ENCODE measurements around the gene SPATA31D3. TPM values are rescaled to one million over a fixed set of nuclear protein-coding genes. Genes with fewer than 3 reads are reported as not detected.
"Not testable (repeated sequence)": the region's sequence is repeated elsewhere in the genome, so short reads cannot be mapped to it uniquely, and the experiment has no call there.

Gene SPATA31D3
- total RNA-seq, 1 donor from 2014 or later = not detected

DNA sequence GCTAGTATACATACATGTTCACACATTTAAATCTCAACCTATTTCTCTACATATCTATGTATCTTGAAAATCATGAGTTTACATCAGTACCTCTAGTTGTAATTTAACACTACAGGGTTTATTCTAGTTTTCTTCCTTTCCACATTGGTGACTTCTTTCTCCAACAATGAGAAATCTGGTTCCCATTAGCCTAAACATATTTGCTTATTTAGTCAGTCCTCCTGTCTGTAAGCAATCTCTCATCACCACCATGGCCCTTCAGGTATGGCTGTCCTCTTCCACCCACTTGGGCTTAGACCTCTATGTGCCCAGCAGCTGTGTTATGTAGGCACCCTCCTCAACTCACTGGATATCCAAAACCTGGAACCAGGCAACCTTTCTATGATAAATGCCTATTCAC is 37.3 kb downstream of the SPATA31D3 start:
- Mint-ChIP-seq H3K27me3 (ENCODE audit: unreplicated experiment) (peaks cover 6% of the 10 kb centered on the region), H3K36me3 (ENCODE audit: unreplicated experiment) (no peaks in the 10 kb centered on the region), H3K4me1 (ENCODE audit: unreplicated experiment) (no peaks in the 10 kb centered on the region), H3K4me3 (ENCODE audit: unreplicated experiment) (no peak overlapping the region), H3K9me3 (ENCODE audit: unreplicated experiment) (no peaks in the 10 kb centered on the region), H3K27ac (ENCODE audit: unreplicated experiment) (no peak overlapping the region)
- DNase-seq (ENCODE audit: extremely low spot score, unreplicated experiment) = no peak
- no peak for TF ChIP-seq CTCF (IDR thresholded peaks at IDR 0.05)

GRCh38 chr9:81981883-81982282 is 38.6 kb downstream of the SPATA31D3 start:
- H3K36me3 Mint-ChIP-seq (ENCODE audit: unreplicated experiment) = no peaks in the 10 kb centered on the region
- H3K4me1 Mint-ChIP-seq (ENCODE audit: unreplicated experiment) = no peaks in the 10 kb centered on the region
- H3K4me3 Mint-ChIP-seq (ENCODE audit: unreplicated experiment) = no peak overlapping the region
- H3K27me3 Mint-ChIP-seq (ENCODE audit: unreplicated experiment) = peaks cover 6% of the 10 kb centered on the region
- no peaks in the 10 kb centered on the region for H3K9me3 Mint-ChIP-seq (ENCODE audit: unreplicated experiment)
- no peak for TF ChIP-seq CTCF (IDR thresholded peaks at IDR 0.05)
- no peak for DNase-seq (ENCODE audit: extremely low spot score, unreplicated experiment)
- H3K27ac Mint-ChIP-seq (ENCODE audit: unreplicated experiment) = no peak overlapping the region

GRCh38 chr9:81984928-81985327 is 41.6 kb downstream of the SPATA31D3 start:
- peaks cover 6% of the 10 kb centered on the region for H3K27me3 Mint-ChIP-seq (ENCODE audit: unreplicated experiment)
- no peak for TF ChIP-seq CTCF (IDR thresholded peaks at IDR 0.05)
- no peaks in the 10 kb centered on the region for H3K4me1 Mint-ChIP-seq (ENCODE audit: unreplicated experiment)
- no peak for DNase-seq (ENCODE audit: extremely low spot score, unreplicated experiment)
- H3K27ac Mint-ChIP-seq (ENCODE audit: unreplicated experiment) = no peak overlapping the region
- H3K4me3 Mint-ChIP-seq (ENCODE audit: unreplicated experiment) = no peak overlapping the region
- H3K9me3 Mint-ChIP-seq (ENCODE audit: unreplicated experiment) = no peaks in the 10 kb centered on the region
- H3K36me3 Mint-ChIP-seq (ENCODE audit: unreplicated experiment) = no peaks in the 10 kb centered on the region

DNA sequence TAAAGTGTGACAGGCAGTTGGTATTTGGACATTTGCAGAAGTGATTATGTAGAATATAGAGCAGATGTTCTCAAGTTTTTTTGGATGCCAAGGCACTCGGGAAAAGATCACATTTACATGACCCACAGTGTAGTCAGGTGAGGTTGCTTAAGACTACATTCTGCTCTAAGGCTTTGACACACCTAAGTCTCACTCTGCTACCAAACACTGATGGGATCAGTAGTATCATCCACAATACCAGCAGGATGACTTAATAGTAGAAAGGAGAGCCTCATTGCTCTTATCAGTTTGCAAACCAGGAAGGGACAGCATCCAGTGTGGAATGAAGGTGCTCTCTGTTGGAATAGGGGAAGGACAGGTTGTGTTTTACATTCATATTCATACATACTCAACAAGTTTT is 42.8 kb downstream of the SPATA31D3 start:
- no peak for TF ChIP-seq CTCF (IDR thresholded peaks at IDR 0.05)
- Mint-ChIP-seq H3K4me1 (ENCODE audit: unreplicated experiment) (no peaks in the 10 kb centered on the region), H3K27ac (ENCODE audit: unreplicated experiment) (no peak overlapping the region), H3K27me3 (ENCODE audit: unreplicated experiment) (peaks cover 6% of the 10 kb centered on the region), H3K36me3 (ENCODE audit: unreplicated experiment) (no peaks in the 10 kb centered on the region), H3K9me3 (ENCODE audit: unreplicated experiment) (peaks cover under 1% of the 10 kb centered on the region), H3K4me3 (ENCODE audit: unreplicated experiment) (no peak overlapping the region)
- DNase-seq (ENCODE audit: extremely low spot score, unreplicated experiment) = no peak

DNA sequence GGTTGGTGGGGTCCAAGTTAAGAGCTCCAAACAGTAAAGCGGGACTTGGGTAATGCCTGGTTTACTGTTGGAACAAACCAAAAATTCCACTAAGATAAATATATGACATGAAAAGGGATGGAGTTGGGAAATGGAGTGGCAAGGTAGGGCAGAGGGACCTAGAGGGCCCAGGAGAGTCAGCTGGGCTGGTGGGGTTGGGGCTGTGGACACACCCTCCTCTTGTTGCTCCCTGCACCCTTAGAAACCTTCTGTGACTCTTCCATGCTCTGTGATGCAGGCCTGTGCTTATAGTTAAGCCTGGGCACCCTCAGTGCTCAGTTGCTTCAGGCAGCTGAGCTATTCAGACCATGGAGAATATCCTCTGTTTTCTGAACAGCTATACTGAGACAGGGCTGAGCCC is 45.2 kb downstream of the SPATA31D3 start, which contains the start of gene SPATA31D1:
TSS of gene SPATA31D1 (plus strand) at position 301 of the 400 bp plus-strand sequence. CDS start at position 348, 47 bp downstream.
- H3K27ac Mint-ChIP-seq (ENCODE audit: unreplicated experiment); H3K4me3 Mint-ChIP-seq (ENCODE audit: unreplicated experiment): not testable (repeated sequence)
- peaks cover 11% of the 10 kb centered on the region for H3K27me3 Mint-ChIP-seq (ENCODE audit: unreplicated experiment)

GRCh38 chr9:81989700-81990099 is 46.4 kb downstream of the SPATA31D3 start:
- Mint-ChIP-seq H3K4me3 (ENCODE audit: unreplicated experiment) (no peak overlapping the region), H3K27me3 (ENCODE audit: unreplicated experiment) (peaks cover 21% of the 10 kb centered on the region), H3K36me3 (ENCODE audit: unreplicated experiment) (no peaks in the 10 kb centered on the region), H3K9me3 (ENCODE audit: unreplicated experiment) (peaks cover 9% of the 10 kb centered on the region), H3K27ac (ENCODE audit: unreplicated experiment) (no peak overlapping the region), H3K4me1 (ENCODE audit: unreplicated experiment) (no peaks in the 10 kb centered on the region)
- no peak for TF ChIP-seq CTCF (IDR thresholded peaks at IDR 0.05)
- DNase-seq (ENCODE audit: extremely low spot score, unreplicated experiment) = no peak

More for the DNA sequence above, 45.2 kb downstream of the SPATA31D3 start, which contains the start of gene SPATA31D1:
- H3K4me1 Mint-ChIP-seq (ENCODE audit: unreplicated experiment); DNase-seq (ENCODE audit: extremely low spot score, unreplicated experiment); H3K9me3 Mint-ChIP-seq (ENCODE audit: unreplicated experiment); H3K36me3 Mint-ChIP-seq (ENCODE audit: unreplicated experiment): not testable (repeated sequence)

Measured in osteocyte (in vitro differentiated cells).